GM18858 (cell line): Measurements from ENCODE around the gene GSDME.
"Not testable (repeated sequence)": the region's sequence is repeated elsewhere in the genome, so short reads cannot be mapped to it uniquely, and the experiment has no call there.

Source experiments
- ATAC-seq: cut with Tn5 transposase; IDR thresholded peaks from one replicate; pipeline ENCODE4 v1.9.1; 2021; ENCODE audit not compliant: unreplicated experiment

The GSDME gene

GRCh38 chr7:24742506-24743162, 14.6 kb downstream of the GSDME start:
- no peak for ATAC-seq

GRCh38 chr7:24741679-24742505, 15.4 kb downstream of the GSDME start:
- no peak for ATAC-seq

GRCh38 chr7:24740871-24741270, 16.4 kb downstream of the GSDME start:
- ATAC-seq: no peak

GRCh38 chr7:24739306-24739705, 18.0 kb downstream of the GSDME start:
- ATAC-seq: no peak

GRCh38 chr7:24738577-24738976, 18.7 kb downstream of the GSDME start:
- ATAC-seq: no peak

GRCh38 chr7:24737281-24737680, 20.0 kb downstream of the GSDME start:
- ATAC-seq: no peak

GRCh38 chr7:24735594-24735993, 21.7 kb downstream of the GSDME start:
- not testable (repeated sequence) for ATAC-seq

GRCh38 chr7:24734306-24734705, 23.0 kb downstream of the GSDME start:
- ATAC-seq: no peak

GRCh38 chr7:24733414-24734060, 23.7 kb downstream of the GSDME start:
- ATAC-seq: no peak

- ATAC-seq: no peak
Measured at GRCh38 chr7:24732646-24733413, 24.4 kb downstream of the GSDME start.

GRCh38 chr7:24731313-24731712, 26.0 kb downstream of the GSDME start:
- no peak for ATAC-seq

- ATAC-seq: no peak
Measured at GRCh38 chr7:24730018-24730369, 27.3 kb downstream of the GSDME start.

- ATAC-seq: no peak
Measured at GRCh38 chr7:24729365-24730017, 27.8 kb downstream of the GSDME start.

- no peak for ATAC-seq
Measured at GRCh38 chr7:24728503-24729364, 28.5 kb downstream of the GSDME start.

- no peak for ATAC-seq
Measured at GRCh38 chr7:24728121-24728500, 29.2 kb downstream of the GSDME start.

GRCh38 chr7:24727154-24728120, 29.8 kb downstream of the GSDME start:
- peak; percentile 70 for ATAC-seq

GRCh38 chr7:24725554-24726241, 31.6 kb downstream of the GSDME start:
- no peak for ATAC-seq
